CD4-positive, alpha-beta T cell treated with Interleukin-21 for 1 hour (primary cell): ENCODE data around the gene OR10G8.

Source experiments
- DNase-seq: peaks from one replicate; pipeline ENCODE4 v3.0.0-alpha.2; 2020

The OR10G8 gene

DNA sequence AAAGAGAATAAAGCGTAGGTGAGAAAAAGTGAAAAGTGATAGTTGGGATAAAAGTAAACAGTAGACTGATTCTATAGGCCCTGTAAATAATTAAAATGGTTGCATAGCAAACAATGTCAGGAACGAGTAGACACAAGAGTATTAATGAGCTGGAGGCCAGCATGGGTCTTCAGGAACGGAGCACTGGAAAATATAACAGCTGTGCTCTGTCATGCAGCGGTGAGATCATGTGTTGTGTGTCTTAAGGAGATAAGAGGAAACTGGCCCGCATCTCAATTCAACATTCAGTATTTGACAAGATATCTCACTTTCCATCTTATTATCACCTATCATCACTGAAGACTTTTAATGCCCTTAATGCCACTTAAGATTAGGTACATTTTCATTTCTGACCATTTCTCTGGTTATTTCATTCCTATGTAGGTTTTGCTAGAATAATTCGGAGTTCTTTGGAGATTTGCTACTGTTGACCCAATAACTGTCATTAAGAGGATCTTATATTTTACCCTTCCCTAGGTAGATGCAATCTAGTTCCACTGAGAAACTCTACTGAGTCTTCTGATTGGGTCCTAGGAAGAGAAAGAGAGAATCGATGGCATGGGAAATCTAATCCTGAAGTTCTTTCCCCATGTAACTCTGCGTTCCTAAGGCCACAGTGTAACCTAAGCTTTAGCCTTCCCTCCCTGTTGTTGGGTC is 53.2 kb downstream of the OR10G8 start:
- DNase-seq, result no peak
